GM12878 (cell line): ENCODE measurements around the gene DENND4C. TPM values are rescaled to one million over a fixed set of nuclear protein-coding genes. Genes with fewer than 3 reads are reported as not detected.

Experiments used
- ATAC-seq: fragments of 200-7000 bp; cut with Tn5 transposase; 3 replicates; pipeline ENCODE4 v1.9.1; 2020; ENCODE audit warnings: mild to moderate bottlenecking, moderate library complexity
- BruUV-seq: library from RNA; stranded (reverse); fragments of 400-500 nt; replicated peaks from 2 replicates; lab custom pipeline; 2021; lab: Mats Ljungman, UMichigan
- CTCF ChIA-PET: fragments of 300-600 bp; sonication (Branson Sonifier 250); formaldehyde crosslinking; extraction: SDS; loops from one replicate; lab custom pipeline; 2021; ENCODE audit warnings: inconsistent platforms; lab: Yijun Ruan, JAX
- POLR2A ChIA-PET: fragments of 350-600 bp; formaldehyde crosslinking; extraction: SDS; loops from one replicate; lab custom pipeline; 2021; ENCODE audit warnings: inconsistent platforms; lab: Charles Lee
- RAD21 ChIA-PET: fragments of 300-600 bp; sonication (Branson Sonifier 250); formaldehyde crosslinking; loops from one replicate; lab custom pipeline; 2023; ENCODE audit warnings: antibody characterized with exemption; ENCODE audit not compliant: unreplicated experiment; lab: Charles Lee
- SMC1A ChIA-PET: fragments of 300-600 bp; sonication (Branson Sonifier 250); formaldehyde crosslinking; loops from one replicate; lab custom pipeline; 2023; ENCODE audit not compliant: unreplicated experiment, uncharacterized antibody; lab: Charles Lee
- DNase-seq: peaks from one replicate; pipeline ENCODE4 v3.0.0-alpha.2; 2011; ENCODE audit warnings: low read depth, low spot score
- FAIRE-seq: peaks from 3 replicates; lab custom pipeline; 2011; peaks lifted over from hg19 to GRCh38; lab: Jason Lieb, UNC
- H2AFZ ChIP-seq: 2 replicates; pipeline ENCODE4 v1.6.0; 2011; ENCODE audit warnings: low read depth, low read length, control low read depth; ENCODE audit not compliant: control insufficient read depth
- H3K27ac ChIP-seq: 2 replicates; pipeline ENCODE4 v1.5.1; 2011; ENCODE audit warnings: control low read depth; ENCODE audit not compliant: control insufficient read depth, insufficient read depth
- H3K27me3 ChIP-seq, 2 experiments: replicated peaks in 1 of 2; 2 replicates each; pipeline versions ENCODE4 v1.6.0 to v1.6.1; 2011; ENCODE audit warnings: low read length in 1 of 2; ENCODE audit not compliant: control insufficient read depth in 2 of 2, insufficient read depth in 2 of 2
- H3K36me3 ChIP-seq, 2 experiments: 2 replicates each; pipeline ENCODE4 v1.5.1; 2011; ENCODE audit warnings: low read length in 1 of 2; ENCODE audit not compliant: control insufficient read depth in 2 of 2, insufficient read depth in 2 of 2
- H3K4me1 ChIP-seq: 2 replicates; pipeline ENCODE4 v1.6.1; 2011; ENCODE audit warnings: mild to moderate bottlenecking, low read length, moderate library complexity, mixed read lengths; ENCODE audit not compliant: control insufficient read depth, insufficient read depth
- H3K4me2 ChIP-seq: 2 replicates; pipeline ENCODE4 v1.6.0; 2011; ENCODE audit warnings: control low read depth; ENCODE audit not compliant: control insufficient read depth, insufficient read depth
- H3K4me3 ChIP-seq: fragments of 200-600 bp; sonication (generic); 2 replicates; pipeline ENCODE4 v1.5.1; 2016
- H3K79me2 ChIP-seq: 2 replicates; pipeline ENCODE4 v1.6.0; 2011; ENCODE audit warnings: low read length; ENCODE audit not compliant: control insufficient read depth, insufficient read depth
- H3K9ac ChIP-seq: 2 replicates; pipeline ENCODE4 v1.8.0; 2011; ENCODE audit warnings: low read length, control low read depth, mixed read lengths; ENCODE audit not compliant: control insufficient read depth, insufficient read depth
- H3K9me3 ChIP-seq: replicated peaks from 3 replicates; pipeline ENCODE4 v1.5.1; 2011; ENCODE audit warnings: mild to moderate bottlenecking, low read length; ENCODE audit not compliant: control insufficient read depth, insufficient read depth
- H4K20me1 ChIP-seq: 2 replicates; pipeline ENCODE4 v1.6.0; 2011; ENCODE audit not compliant: control insufficient read depth, insufficient read depth
- CTCF ChIP-seq, 3 experiments: IDR thresholded peaks in 2 of 3; conservative IDR thresholded peaks in 1 of 3; 2 replicates each; pipeline ENCODE4 v1.5.1; 2011; ENCODE audit warnings: low read depth in 3 of 3, low read length in 3 of 3, mild to moderate bottlenecking in 3 of 3, control low read depth in 2 of 3, moderate library complexity in 2 of 3, inconsistent platforms in 1 of 3, mixed read lengths in 1 of 3; ENCODE audit not compliant: control insufficient read depth in 2 of 3, insufficient read depth in 1 of 3; ENCODE audit errors: extremely low read depth in 1 of 3
- ETV6 ChIP-seq, 2 experiments: fragments of 450-650 bp in 1 of 2; IDR thresholded peaks in 1 of 2; conservative IDR thresholded peaks in 1 of 2; 2 replicates each; pipeline ENCODE4 v1.6.1; 2014; ENCODE audit warnings: antibody characterized with exemption in 1 of 2, borderline replicate concordance in 1 of 2, low read depth in 1 of 2, mild to moderate bottlenecking in 1 of 2, moderate library complexity in 1 of 2
- HDAC2 ChIP-seq: fragments of 200-600 bp; sonication (generic); IDR thresholded peaks from 2 replicates; pipeline ENCODE4 v1.6.1; 2017
- TARDBP ChIP-seq: IDR thresholded peaks from 2 replicates; pipeline ENCODE4 v1.6.1; 2016; ENCODE audit warnings: borderline replicate concordance
- WGBS: methylation state at CpG from one replicate; pipeline ENCODE4 v1.1.6; 2016; ENCODE audit warnings: low lambda C conversion rate; ENCODE audit not compliant: insufficient replicate concordance, insufficient coverage; ENCODE audit errors: missing lambda C conversion rate; 5-methylcytosine and 5-hydroxymethylcytosine counted together
- in situ Hi-C: fragments of 300-500 bp; cut with MboI; formaldehyde crosslinking; loops from 9 replicates; pipeline ENCODE4 v1.14.3; 2018; ENCODE audit warnings: mixed read lengths
- intact Hi-C: fragments of 100-400 bp; cut with micrococcal nuclease; formaldehyde crosslinking; loops from one replicate; pipeline ENCODE4 v1.14.2; 2022; ENCODE audit not compliant: unreplicated experiment
- polyA plus RNA-seq, 11 experiments: library from polyadenylated mRNA; depleted of rRNA in 4 of 11; unstranded in 6 of 11; stranded (reverse) in 5 of 11; fragments of >200 nt; fragmentation: Nextera tagmentation in 4 of 11; fragmentation: Illumina TruSeq in 1 of 11; extraction: Ambion mirVana in 4 of 11; extraction: Trizol in 1 of 11; gene quantifications; 1 replicate in 1 of 11; 2 replicates in 10 of 11; pipeline versions ENCODE4 v1.2.1 to v1.2.3, GENCODE V29; 2011 to 2016; ENCODE audit warnings: inconsistent platforms in 2 of 11, missing spikeins in 2 of 11, low read depth in 1 of 11
- total RNA-seq, 4 experiments: library from RNA; depleted of rRNA in 3 of 4; stranded (reverse); fragments of >200 nt in 3 of 4; fragmentation: Illumina TruSeq in 1 of 4; extraction: Trizol in 1 of 4; gene quantifications; 2 replicates each; pipeline versions ENCODE4 v1.2.1 to v1.2.3, GENCODE V29; 2013 to 2021

Gene DENND4C
- total and polyA plus RNA-seq, 10 of the 15 experiments (the other 5 are each of a cell fraction or from before 2014, with no cell fraction given), result 8.2 to 49.3 (median 24.7) TPM

DNA sequence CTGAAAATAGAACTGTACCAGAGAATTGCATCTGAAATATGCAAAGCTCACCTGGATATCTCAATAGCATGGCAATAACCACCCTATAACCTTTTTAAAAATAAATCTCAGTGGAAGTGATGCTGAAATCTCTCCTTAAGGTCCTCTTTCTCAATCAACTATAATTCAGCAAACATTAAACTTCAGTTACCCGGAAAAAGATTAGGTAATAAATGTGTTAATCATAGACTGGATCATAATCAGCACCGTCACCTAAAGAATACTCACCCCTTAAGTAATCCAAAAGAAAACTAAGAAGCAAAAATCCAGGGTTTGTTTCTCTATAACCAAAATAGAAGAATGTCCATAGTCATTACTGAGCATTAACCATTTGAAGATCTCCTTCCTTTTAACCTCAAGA is 44.3 kb upstream of the DENND4C start:
- no peak for FAIRE-seq
- intact Hi-C loops, result no loop called here
- Histone ChIP-seq H3K79me2 (no peaks in the 10 kb centered on the region), H3K36me3 (no peaks in the 10 kb centered on the region), H3K27me3 (no peaks in the 10 kb centered on the region), H3K9ac (no peak overlapping the region), H3K4me3 (no peak overlapping the region), H3K27ac (no peak overlapping the region), H4K20me1 (no peaks in the 10 kb centered on the region), H3K9me3 (no peaks in the 10 kb centered on the region), H3K4me1 (0 out of 2 replicates have a peak, but pooled peaks cover 5% of the 10 kb centered on the region), H2AFZ (no peak overlapping the region), H3K4me2 (no peak overlapping the region)
- ChIA-PET CTCF (interaction anchor here (1.9 kb wide), 1 partner anchor 44 kb away, joined by 4 read pairs; the partner anchor contains the start of gene DENND4C), RAD21 (interaction anchor here (0.6 to 1.2 kb wide), 2 partner anchors 38 to 1320 kb away, joined by 3 read pairs; no protein-coding TSS in a partner anchor), SMC1A (interaction anchor here (0.6 to 6.0 kb wide), 4 partner anchors 15 to 46 kb away, joined by 3 to 37 read pairs (median 4); partner anchors contain the start of gene DENND4C), POLR2A (interaction anchor here (1.3 kb wide), 1 partner anchor 10 kb away, joined by 3 read pairs; no protein-coding TSS in a partner anchor)
- no peak for DNase-seq
- 98% methylated on average over 2 of the region's 2 CpGs for WGBS
- BruUV-seq, result no TSS peak
- ATAC-seq, result no peak
- TF ChIP-seq ETV6 (conservative IDR thresholded peaks at IDR 0.05 in 1 of 2, IDR thresholded peaks at IDR 0.05 in 1 of 2; ENCODE audit: borderline replicate concordance in 1 of 2, low read depth in 1 of 2), result no peak
- TF ChIP-seq TARDBP, result no peak
- no peak for TF ChIP-seq HDAC2
- no peak for TF ChIP-seq CTCF (IDR thresholded peaks at IDR 0.05 in 2 of 3, conservative IDR thresholded peaks at IDR 0.05 in 1 of 3; ENCODE audit: control insufficient read depth in 2 of 3, extremely low read depth in 1 of 3, insufficient read depth in 1 of 3, low read depth in 3 of 3, low read length in 3 of 3)
- in situ Hi-C loops, result no loop called here
